ENCODE measurements around the gene SUMF1. TPM values are rescaled to one million over a fixed set of nuclear protein-coding genes. Genes with fewer than 3 reads are reported as not detected.

The SUMF1 gene
- total RNA-seq, 1 experiment from 2014 or later: 11.8 TPM

- DNase-seq (ENCODE audit: unreplicated experiment): no peak
- intact Hi-C loops (cut with micrococcal nuclease): no loop called here
- BruUV-seq (replicated peaks): no TSS peak
- TF ChIP-seq CTCF (IDR thresholded peaks at IDR 0.05; ENCODE audit: unreplicated experiment): no peak
- POLR2A ChIA-PET: interaction anchor here (1.1 kb wide), 1 partner anchor 10 kb away, joined by 3 read pairs; no protein-coding TSS in a partner anchor
- CTCF ChIA-PET: interaction anchor here (2.1 kb wide), 1 partner anchor 20 kb away, joined by 10 read pairs; no protein-coding TSS in a partner anchor
- no peak overlapping the region for H3K27ac Mint-ChIP-seq (ENCODE audit: low read depth, unreplicated experiment)
- no peaks in the 10 kb centered on the region for H3K36me3 Mint-ChIP-seq (ENCODE audit: insufficient read depth, unreplicated experiment)
- no peaks in the 10 kb centered on the region for H3K27me3 Mint-ChIP-seq (ENCODE audit: insufficient read depth, unreplicated experiment)
- no peaks in the 10 kb centered on the region for H3K9me3 Mint-ChIP-seq (ENCODE audit: unreplicated experiment)
- H3K4me3 Mint-ChIP-seq (ENCODE audit: unreplicated experiment): no peak overlapping the region
- no peaks in the 10 kb centered on the region for H3K4me1 Mint-ChIP-seq (ENCODE audit: insufficient read depth, unreplicated experiment)
These were observed 69.6 kb downstream of the SUMF1 start for GRCh38 chr3:4397466-4397865.

GRCh38 chr3:4396542-4396941 is 70.5 kb downstream of the SUMF1 start:
- intact Hi-C loops (cut with micrococcal nuclease): no loop called here
- ChIA-PET POLR2A (interaction anchor here (0.6 kb wide), 1 partner anchor 28 kb away, joined by 4 read pairs; no protein-coding TSS in a partner anchor), CTCF (interaction anchor here (0.5 to 1.4 kb wide), 2 partner anchors 237 to 1725 kb away, joined by 4 read pairs; no protein-coding TSS in a partner anchor)
- no peak overlapping the region for H3K27ac Mint-ChIP-seq (ENCODE audit: low read depth, unreplicated experiment)
- no peaks in the 10 kb centered on the region for H3K27me3 Mint-ChIP-seq (ENCODE audit: insufficient read depth, unreplicated experiment)
- DNase-seq (ENCODE audit: unreplicated experiment): no peak
- H3K36me3 Mint-ChIP-seq (ENCODE audit: insufficient read depth, unreplicated experiment): peaks cover 5% of the 10 kb centered on the region
- BruUV-seq (replicated peaks): no TSS peak
- TF ChIP-seq CTCF (IDR thresholded peaks at IDR 0.05; ENCODE audit: unreplicated experiment): no peak
- no peaks in the 10 kb centered on the region for H3K9me3 Mint-ChIP-seq (ENCODE audit: unreplicated experiment)
- no peak overlapping the region for H3K4me3 Mint-ChIP-seq (ENCODE audit: unreplicated experiment)
- H3K4me1 Mint-ChIP-seq (ENCODE audit: insufficient read depth, unreplicated experiment): no peaks in the 10 kb centered on the region

- H3K9me3 Mint-ChIP-seq (ENCODE audit: unreplicated experiment): no peaks in the 10 kb centered on the region
- no peak overlapping the region for H3K27ac Mint-ChIP-seq (ENCODE audit: low read depth, unreplicated experiment)
- CTCF ChIA-PET: interaction anchor here (1.4 kb wide), 1 partner anchor 237 kb away, joined by 4 read pairs; no protein-coding TSS in a partner anchor
- TF ChIP-seq CTCF (IDR thresholded peaks at IDR 0.05; ENCODE audit: unreplicated experiment): no peak
- BruUV-seq (replicated peaks): no TSS peak
- POLR2A ChIA-PET: interaction anchor here (0.6 kb wide), 1 partner anchor 27 kb away, joined by 4 read pairs; no protein-coding TSS in a partner anchor
- H3K4me1 Mint-ChIP-seq (ENCODE audit: insufficient read depth, unreplicated experiment): no peaks in the 10 kb centered on the region
- no peaks in the 10 kb centered on the region for H3K27me3 Mint-ChIP-seq (ENCODE audit: insufficient read depth, unreplicated experiment)
- H3K4me3 Mint-ChIP-seq (ENCODE audit: unreplicated experiment): no peak overlapping the region
- intact Hi-C loops (cut with micrococcal nuclease): no loop called here
- no peak for DNase-seq (ENCODE audit: unreplicated experiment)
- H3K36me3 Mint-ChIP-seq (ENCODE audit: insufficient read depth, unreplicated experiment): peaks cover 10% of the 10 kb centered on the region
These were observed 71.1 kb downstream of the SUMF1 start for GRCh38 chr3:4396006-4396405.

- TF ChIP-seq CTCF (IDR thresholded peaks at IDR 0.05; ENCODE audit: unreplicated experiment): no peak
- Mint-ChIP-seq H3K9me3 (ENCODE audit: unreplicated experiment) (no peaks in the 10 kb centered on the region), H3K4me1 (ENCODE audit: insufficient read depth, unreplicated experiment) (no peaks in the 10 kb centered on the region), H3K36me3 (ENCODE audit: insufficient read depth, unreplicated experiment) (peaks cover 11% of the 10 kb centered on the region), H3K27ac (ENCODE audit: low read depth, unreplicated experiment) (no peak overlapping the region), H3K4me3 (ENCODE audit: unreplicated experiment) (no peak overlapping the region), H3K27me3 (ENCODE audit: insufficient read depth, unreplicated experiment) (no peaks in the 10 kb centered on the region)
- ChIA-PET CTCF (interaction anchor here (0.6 kb wide), 1 partner anchor 1396 kb away, joined by 3 read pairs; no protein-coding TSS in a partner anchor), POLR2A (interaction anchor here (0.9 kb wide), 1 partner anchor 22 kb away, joined by 3 read pairs; no protein-coding TSS in a partner anchor)
- no TSS peak for BruUV-seq (replicated peaks)
- DNase-seq (ENCODE audit: unreplicated experiment): no peak
- intact Hi-C loops (cut with micrococcal nuclease): no loop called here
These were observed 71.6 kb downstream of the SUMF1 start for GRCh38 chr3:4395448-4395847.

Data from MCF 10A (cell line).